HepG2 (cell line): ENCODE measurements around the gene DDIT4. TPM values are rescaled to one million over a fixed set of nuclear protein-coding genes. Genes with fewer than 3 reads are reported as not detected.
A peak's percentile ranks its signal among the peaks of the same experiment; 100 is the strongest.

ENCODE experiments used
- IKZF4 ChIP-seq: sonication (generic); formaldehyde crosslinking; IDR thresholded peaks from 2 replicates; pipeline ENCODE4 v1.5.1; 2020; ENCODE audit warnings: borderline replicate concordance, mild to moderate bottlenecking, low read depth, missing genetic modification reagents; ENCODE audit errors: not compliant biosample characterization
- KDM1A ChIP-seq: IDR thresholded peaks from 2 replicates; pipeline ENCODE4 v1.6.1; 2016; ENCODE audit warnings: missing compliant biosample characterization
- MED1 ChIP-seq: sonication (generic); formaldehyde crosslinking; IDR thresholded peaks from 2 replicates; pipeline ENCODE4 v1.4.0; 2020; ENCODE audit warnings: missing genetic modification reagents
- PHF8 ChIP-seq: sonication (generic); formaldehyde crosslinking; IDR thresholded peaks from 2 replicates; pipeline ENCODE4 v1.5.0; 2020; ENCODE audit warnings: missing genetic modification reagents
- ZNF83 ChIP-seq: sonication (generic); formaldehyde crosslinking; IDR thresholded peaks from 2 replicates; pipeline ENCODE4 v1.4.0; 2020; ENCODE audit warnings: missing genetic modification reagents, mild to moderate bottlenecking, borderline replicate concordance
- polyA plus RNA-seq, 8 experiments: library from polyadenylated mRNA; depleted of rRNA in 3 of 8; stranded (reverse) in 7 of 8; unstranded in 1 of 8; fragments of >200 nt; fragmentation: Illumina TruSeq in 4 of 8; extraction: Trizol in 4 of 8; gene quantifications; 2 replicates each; pipeline versions ENCODE4 v1.2.1 to v1.2.3, GENCODE V29; 2011 to 2016; ENCODE audit warnings: low read depth in 4 of 8, missing spikeins in 1 of 8, mixed read lengths in 1 of 8; ENCODE audit not compliant: insufficient read depth in 1 of 8
- total RNA-seq, 5 experiments: library from RNA; depleted of rRNA; stranded (reverse); fragments of >200 nt; fragmentation: Illumina TruSeq; extraction: Trizol; gene quantifications; 2 replicates each; pipeline ENCODE4 v1.2.3, GENCODE V29; 2016; ENCODE audit warnings: low read depth in 1 of 5
- TF ChIP-seq, protein P1 (sequence below): IDR thresholded peaks from 2 replicates; pipeline ENCODE4 v1.4.0; 2020; ENCODE audit warnings: mild to moderate bottlenecking, missing genetic modification reagents
- TF ChIP-seq, protein P2 (sequence below): sonication (generic); formaldehyde crosslinking; IDR thresholded peaks from 2 replicates; pipeline ENCODE4 v1.4.0; 2020; ENCODE audit warnings: missing genetic modification reagents
- TF ChIP-seq, protein P3 (sequence below): sonication (generic); formaldehyde crosslinking; IDR thresholded peaks from 2 replicates; pipeline ENCODE4 v1.9.0; 2022; ENCODE audit warnings: low read depth, missing genetic modification reagents
- TF ChIP-seq, protein P4 (sequence below): IDR thresholded peaks from 2 replicates; pipeline ENCODE4 v1.6.1; 2012; ENCODE audit warnings: low read depth, low read length, improper control_type of control experiment
- TF ChIP-seq, protein P5 (sequence below): sonication (generic); formaldehyde crosslinking; IDR thresholded peaks from 2 replicates; pipeline ENCODE4 v1.5.0; 2020; ENCODE audit warnings: missing genetic modification reagents, mild to moderate bottlenecking, borderline replicate concordance
- TF ChIP-seq, protein P6 (sequence below): IDR thresholded peaks from 2 replicates; pipeline ENCODE4 v1.6.1; 2012; ENCODE audit warnings: inconsistent platforms
- TF ChIP-seq, protein P7 (sequence below): sonication (generic); formaldehyde crosslinking; IDR thresholded peaks from 2 replicates; pipeline ENCODE4 v1.4.0; 2020; ENCODE audit warnings: missing genetic modification reagents

Gene DDIT4
- total and polyA plus RNA-seq, 2 of the 13 experiments (the other 11 are each of a cell fraction or from before 2014, with no cell fraction given) = 35.6 to 40.7 TPM

DNA sequence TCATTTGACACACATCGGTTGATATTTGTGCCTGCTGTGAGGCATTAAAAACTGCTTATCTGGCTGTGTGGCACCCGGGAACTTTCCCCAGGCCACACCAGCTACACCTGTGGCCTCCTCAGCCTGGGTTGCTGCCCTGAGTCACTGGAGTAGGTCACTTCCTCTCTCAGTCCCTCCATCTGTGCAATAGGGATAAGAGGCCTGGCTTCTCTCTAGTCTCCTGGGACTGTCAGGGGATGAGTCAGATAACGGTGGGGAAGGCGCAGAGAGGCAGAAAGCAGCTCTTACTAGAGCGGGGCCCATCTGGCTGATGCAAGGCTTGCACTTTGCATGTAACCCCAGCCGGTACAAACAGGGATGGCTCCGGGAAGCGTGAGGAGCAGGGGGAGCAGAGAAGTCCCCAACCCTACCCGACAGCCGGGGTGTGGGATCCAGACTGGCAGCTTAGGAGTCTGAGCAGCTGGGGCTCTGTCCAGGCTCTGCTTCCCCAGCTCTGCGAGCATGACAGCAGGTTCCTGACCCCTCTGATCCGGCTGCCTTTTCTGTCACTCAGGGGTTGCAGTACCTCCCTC is 47.0 kb downstream of the DDIT4 start (continued):
- TF ChIP-seq, protein P1, sequence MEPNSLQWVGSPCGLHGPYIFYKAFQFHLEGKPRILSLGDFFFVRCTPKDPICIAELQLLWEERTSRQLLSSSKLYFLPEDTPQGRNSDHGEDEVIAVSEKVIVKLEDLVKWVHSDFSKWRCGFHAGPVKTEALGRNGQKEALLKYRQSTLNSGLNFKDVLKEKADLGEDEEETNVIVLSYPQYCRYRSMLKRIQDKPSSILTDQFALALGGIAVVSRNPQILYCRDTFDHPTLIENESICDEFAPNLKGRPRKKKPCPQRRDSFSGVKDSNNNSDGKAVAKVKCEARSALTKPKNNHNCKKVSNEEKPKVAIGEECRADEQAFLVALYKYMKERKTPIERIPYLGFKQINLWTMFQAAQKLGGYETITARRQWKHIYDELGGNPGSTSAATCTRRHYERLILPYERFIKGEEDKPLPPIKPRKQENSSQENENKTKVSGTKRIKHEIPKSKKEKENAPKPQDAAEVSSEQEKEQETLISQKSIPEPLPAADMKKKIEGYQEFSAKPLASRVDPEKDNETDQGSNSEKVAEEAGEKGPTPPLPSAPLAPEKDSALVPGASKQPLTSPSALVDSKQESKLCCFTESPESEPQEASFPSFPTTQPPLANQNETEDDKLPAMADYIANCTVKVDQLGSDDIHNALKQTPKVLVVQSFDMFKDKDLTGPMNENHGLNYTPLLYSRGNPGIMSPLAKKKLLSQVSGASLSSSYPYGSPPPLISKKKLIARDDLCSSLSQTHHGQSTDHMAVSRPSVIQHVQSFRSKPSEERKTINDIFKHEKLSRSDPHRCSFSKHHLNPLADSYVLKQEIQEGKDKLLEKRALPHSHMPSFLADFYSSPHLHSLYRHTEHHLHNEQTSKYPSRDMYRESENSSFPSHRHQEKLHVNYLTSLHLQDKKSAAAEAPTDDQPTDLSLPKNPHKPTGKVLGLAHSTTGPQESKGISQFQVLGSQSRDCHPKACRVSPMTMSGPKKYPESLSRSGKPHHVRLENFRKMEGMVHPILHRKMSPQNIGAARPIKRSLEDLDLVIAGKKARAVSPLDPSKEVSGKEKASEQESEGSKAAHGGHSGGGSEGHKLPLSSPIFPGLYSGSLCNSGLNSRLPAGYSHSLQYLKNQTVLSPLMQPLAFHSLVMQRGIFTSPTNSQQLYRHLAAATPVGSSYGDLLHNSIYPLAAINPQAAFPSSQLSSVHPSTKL (CRISPR knock-in tag) = peak; percentile 54; the same call in 1 of the 2 replicates
- TF ChIP-seq, protein P2, sequence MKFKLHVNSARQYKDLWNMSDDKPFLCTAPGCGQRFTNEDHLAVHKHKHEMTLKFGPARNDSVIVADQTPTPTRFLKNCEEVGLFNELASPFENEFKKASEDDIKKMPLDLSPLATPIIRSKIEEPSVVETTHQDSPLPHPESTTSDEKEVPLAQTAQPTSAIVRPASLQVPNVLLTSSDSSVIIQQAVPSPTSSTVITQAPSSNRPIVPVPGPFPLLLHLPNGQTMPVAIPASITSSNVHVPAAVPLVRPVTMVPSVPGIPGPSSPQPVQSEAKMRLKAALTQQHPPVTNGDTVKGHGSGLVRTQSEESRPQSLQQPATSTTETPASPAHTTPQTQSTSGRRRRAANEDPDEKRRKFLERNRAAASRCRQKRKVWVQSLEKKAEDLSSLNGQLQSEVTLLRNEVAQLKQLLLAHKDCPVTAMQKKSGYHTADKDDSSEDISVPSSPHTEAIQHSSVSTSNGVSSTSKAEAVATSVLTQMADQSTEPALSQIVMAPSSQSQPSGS (CRISPR knock-in tag) = peak; percentile 72
- TF ChIP-seq, protein P3, sequence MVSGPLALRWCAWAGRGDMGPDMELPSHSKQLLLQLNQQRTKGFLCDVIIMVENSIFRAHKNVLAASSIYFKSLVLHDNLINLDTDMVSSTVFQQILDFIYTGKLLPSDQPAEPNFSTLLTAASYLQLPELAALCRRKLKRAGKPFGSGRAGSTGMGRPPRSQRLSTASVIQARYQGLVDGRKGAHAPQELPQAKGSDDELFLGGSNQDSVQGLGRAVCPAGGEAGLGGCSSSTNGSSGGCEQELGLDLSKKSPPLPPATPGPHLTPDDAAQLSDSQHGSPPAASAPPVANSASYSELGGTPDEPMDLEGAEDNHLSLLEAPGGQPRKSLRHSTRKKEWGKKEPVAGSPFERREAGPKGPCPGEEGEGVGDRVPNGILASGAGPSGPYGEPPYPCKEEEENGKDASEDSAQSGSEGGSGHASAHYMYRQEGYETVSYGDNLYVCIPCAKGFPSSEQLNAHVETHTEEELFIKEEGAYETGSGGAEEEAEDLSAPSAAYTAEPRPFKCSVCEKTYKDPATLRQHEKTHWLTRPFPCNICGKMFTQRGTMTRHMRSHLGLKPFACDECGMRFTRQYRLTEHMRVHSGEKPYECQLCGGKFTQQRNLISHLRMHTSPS = peak; percentile 73; the same call in 1 of the 2 replicates
- TF ChIP-seq, protein P4, sequence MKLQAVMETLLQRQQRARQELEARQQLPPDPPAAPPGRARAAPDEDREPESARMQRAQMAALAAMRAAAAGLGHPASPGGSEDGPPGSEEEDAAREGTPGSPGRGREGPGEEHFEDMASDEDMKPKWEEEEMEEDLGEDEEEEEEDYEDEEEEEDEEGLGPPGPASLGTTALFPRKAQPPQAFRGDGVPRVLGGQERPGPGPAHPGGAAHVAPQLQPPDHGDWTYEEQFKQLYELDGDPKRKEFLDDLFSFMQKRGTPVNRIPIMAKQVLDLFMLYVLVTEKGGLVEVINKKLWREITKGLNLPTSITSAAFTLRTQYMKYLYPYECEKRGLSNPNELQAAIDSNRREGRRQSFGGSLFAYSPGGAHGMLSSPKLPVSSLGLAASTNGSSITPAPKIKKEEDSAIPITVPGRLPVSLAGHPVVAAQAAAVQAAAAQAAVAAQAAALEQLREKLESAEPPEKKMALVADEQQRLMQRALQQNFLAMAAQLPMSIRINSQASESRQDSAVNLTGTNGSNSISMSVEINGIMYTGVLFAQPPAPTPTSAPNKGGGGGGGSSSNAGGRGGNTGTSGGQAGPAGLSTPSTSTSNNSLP = no peak
- TF ChIP-seq ZNF83 (CRISPR knock-in tag) (no peak), MED1 (peak; percentile 90), KDM1A (peak; percentile 91), PHF8 (CRISPR knock-in tag) (peak; percentile 51; the same call in 1 of the 2 replicates), IKZF4 (CRISPR knock-in tag) (no peak)
- TF ChIP-seq, protein P5, sequence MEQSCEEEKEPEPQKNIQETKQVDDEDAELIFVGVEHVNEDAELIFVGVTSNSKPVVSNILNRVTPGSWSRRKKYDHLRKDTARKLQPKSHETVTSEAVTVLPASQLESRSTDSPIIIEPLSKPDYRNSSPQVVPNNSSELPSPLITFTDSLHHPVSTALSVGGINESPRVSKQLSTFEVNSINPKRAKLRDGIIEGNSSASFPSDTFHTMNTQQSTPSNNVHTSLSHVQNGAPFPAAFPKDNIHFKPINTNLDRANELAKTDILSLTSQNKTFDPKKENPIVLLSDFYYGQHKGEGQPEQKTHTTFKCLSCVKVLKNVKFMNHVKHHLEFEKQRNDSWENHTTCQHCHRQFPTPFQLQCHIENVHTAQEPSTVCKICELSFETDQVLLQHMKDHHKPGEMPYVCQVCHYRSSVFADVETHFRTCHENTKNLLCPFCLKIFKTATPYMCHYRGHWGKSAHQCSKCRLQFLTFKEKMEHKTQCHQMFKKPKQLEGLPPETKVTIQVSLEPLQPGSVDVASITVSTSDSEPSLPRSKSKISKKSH = peak; percentile 84; the same call in 1 of the 2 replicates
- TF ChIP-seq, protein P6, sequence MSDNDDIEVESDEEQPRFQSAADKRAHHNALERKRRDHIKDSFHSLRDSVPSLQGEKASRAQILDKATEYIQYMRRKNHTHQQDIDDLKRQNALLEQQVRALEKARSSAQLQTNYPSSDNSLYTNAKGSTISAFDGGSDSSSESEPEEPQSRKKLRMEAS = peak; percentile 66
- TF ChIP-seq, protein P7, sequence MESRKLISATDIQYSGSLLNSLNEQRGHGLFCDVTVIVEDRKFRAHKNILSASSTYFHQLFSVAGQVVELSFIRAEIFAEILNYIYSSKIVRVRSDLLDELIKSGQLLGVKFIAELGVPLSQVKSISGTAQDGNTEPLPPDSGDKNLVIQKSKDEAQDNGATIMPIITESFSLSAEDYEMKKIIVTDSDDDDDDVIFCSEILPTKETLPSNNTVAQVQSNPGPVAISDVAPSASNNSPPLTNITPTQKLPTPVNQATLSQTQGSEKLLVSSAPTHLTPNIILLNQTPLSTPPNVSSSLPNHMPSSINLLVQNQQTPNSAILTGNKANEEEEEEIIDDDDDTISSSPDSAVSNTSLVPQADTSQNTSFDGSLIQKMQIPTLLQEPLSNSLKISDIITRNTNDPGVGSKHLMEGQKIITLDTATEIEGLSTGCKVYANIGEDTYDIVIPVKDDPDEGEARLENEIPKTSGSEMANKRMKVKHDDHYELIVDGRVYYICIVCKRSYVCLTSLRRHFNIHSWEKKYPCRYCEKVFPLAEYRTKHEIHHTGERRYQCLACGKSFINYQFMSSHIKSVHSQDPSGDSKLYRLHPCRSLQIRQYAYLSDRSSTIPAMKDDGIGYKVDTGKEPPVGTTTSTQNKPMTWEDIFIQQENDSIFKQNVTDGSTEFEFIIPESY (CRISPR knock-in tag) = no peak
